Common myeloid progenitor, CD34-positive (primary cell): Measurements from ENCODE around the gene HDAC4.
A peak's percentile ranks its signal among the peaks of the same experiment; 100 is the strongest.

ENCODE experiments used
- CTCF ChIA-PET: fragments of 350-600 bp; sonication (Branson Sonifier 250); formaldehyde crosslinking; loops from one replicate; lab custom pipeline; 2021; ENCODE audit warnings: antibody characterized with exemption; lab: Charles Lee
- POLR2A ChIA-PET: fragments of 350-600 bp; sonication (Branson Sonifier 250); formaldehyde crosslinking; loops from one replicate; lab custom pipeline; 2021; ENCODE audit warnings: antibody characterized with exemption; lab: Charles Lee
- DNase-seq, 3 donors: peaks; one replicate each; pipeline versions ENCODE4 v3.0.0 to v3.0.0-alpha.2; 2013
- H3K27ac ChIP-seq, 2 experiments: 1 replicate in 1 of 2; 2 replicates in 1 of 2; pipeline ENCODE4 v1.7.0; 2013; ENCODE audit warnings: inconsistent platforms in 2 of 2, low read length in 2 of 2, mild to moderate bottlenecking in 2 of 2, low read depth in 1 of 2, moderate library complexity in 1 of 2; ENCODE audit not compliant: severe bottlenecking in 2 of 2, insufficient read depth in 1 of 2, poor library complexity in 1 of 2
- H3K27me3 ChIP-seq, 5 experiments: replicated peaks in 2 of 5; 1 replicate in 3 of 5; 2 replicates in 2 of 5; pipeline versions ENCODE4 v1.6.1 to v1.7.0; 2013; ENCODE audit warnings: low read length in 4 of 5, mild to moderate bottlenecking in 2 of 5, moderate library complexity in 2 of 5, inconsistent platforms in 1 of 5; ENCODE audit not compliant: insufficient read depth in 5 of 5, control insufficient read depth in 4 of 5
- H3K36me3 ChIP-seq, 4 experiments: 1 replicate in 2 of 4; 2 replicates in 2 of 4; pipeline versions ENCODE4 v1.6.1 to v1.7.0; 2013; ENCODE audit warnings: low read length in 3 of 4, control low read depth in 1 of 4, mild to moderate bottlenecking in 1 of 4; ENCODE audit not compliant: control insufficient read depth in 4 of 4, insufficient read depth in 4 of 4
- H3K4me1 ChIP-seq, 4 experiments: 1 replicate in 3 of 4; 2 replicates in 1 of 4; pipeline versions ENCODE4 v1.6.1 to v1.7.1; 2013; ENCODE audit warnings: low read length in 3 of 4, mild to moderate bottlenecking in 3 of 4, control low read depth in 1 of 4, inconsistent platforms in 1 of 4, moderate library complexity in 1 of 4; ENCODE audit not compliant: control insufficient read depth in 4 of 4, insufficient read depth in 4 of 4; ENCODE audit errors: control extremely low read depth in 1 of 4
- H3K4me3 ChIP-seq, 7 experiments: 1 replicate in 4 of 7; 2 replicates in 3 of 7; pipeline versions ENCODE4 v1.5.1 to v1.7.0; 2013; ENCODE audit warnings: mild to moderate bottlenecking in 7 of 7, low read length in 6 of 7, moderate library complexity in 6 of 7, inconsistent platforms in 2 of 7, low read depth in 2 of 7, control low read depth in 1 of 7; ENCODE audit not compliant: insufficient read depth in 4 of 7, control insufficient read depth in 1 of 7; ENCODE audit errors: extremely low read depth in 1 of 7
- H3K9me3 ChIP-seq, 5 experiments: 1 replicate in 4 of 5; 2 replicates in 1 of 5; pipeline versions ENCODE4 v1.6.1 to v1.7.1; 2013; ENCODE audit warnings: low read length in 4 of 5, mild to moderate bottlenecking in 2 of 5, inconsistent platforms in 1 of 5, low read depth in 1 of 5, moderate library complexity in 1 of 5; ENCODE audit not compliant: control insufficient read depth in 4 of 5, insufficient read depth in 2 of 5; ENCODE audit errors: control extremely low read depth in 1 of 5
- WGBS: methylation state at CpG from one replicate; pipeline ENCODE4 v1.1.5; 2013; ENCODE audit not compliant: insufficient coverage; 5-methylcytosine and 5-hydroxymethylcytosine counted together

HDAC4 gene

GRCh38 chr2:239225871-239226561, 174.8 kb downstream of the HDAC4 start:
- peak overlapping the region in 1 of 2 experiments; percentile 19 for H3K27ac ChIP-seq
- no peak for DNase-seq

GRCh38 chr2:239225371-239225851, 175.4 kb downstream of the HDAC4 start:
- H3K4me3 ChIP-seq = peak overlapping the region in 1 of 7 experiments; percentile 2
- H3K4me1 ChIP-seq = peaks cover 23 to 71% (median 56%) of the 10 kb centered on the region in 4 experiments
- peak in 1 of 3 donors; percentile 23 for DNase-seq
- ChIA-PET CTCF (no interaction called here), POLR2A (no interaction called here)
- no peaks in the 10 kb centered on the region for H3K9me3 ChIP-seq
- H3K27ac ChIP-seq = peak overlapping the region in 1 of 2 experiments; percentile 19
- 74% methylated on average over 12 of the region's 13 CpGs for WGBS
- no peaks in the 10 kb centered on the region for H3K27me3 ChIP-seq
- no peaks in the 10 kb centered on the region for H3K36me3 ChIP-seq

More at GRCh38 chr2:239225871-239226561, 174.8 kb downstream of the HDAC4 start:
- no peaks in the 10 kb centered on the region for H3K36me3 ChIP-seq
- peaks cover 21 to 71% (median 57%) of the 10 kb centered on the region in 4 experiments for H3K4me1 ChIP-seq
- ChIA-PET CTCF (no interaction called here), POLR2A (no interaction called here)
- no peaks in the 10 kb centered on the region for H3K27me3 ChIP-seq
- no peaks in the 10 kb centered on the region for H3K9me3 ChIP-seq
- peak overlapping the region in 1 of 7 experiments; percentile 2 for H3K4me3 ChIP-seq
- 86% methylated on average over 3 of the region's 13 CpGs for WGBS

GRCh38 chr2:239224955-239225354, 175.9 kb downstream of the HDAC4 start:
- ChIA-PET POLR2A (no interaction called here), CTCF (no interaction called here)
- Histone ChIP-seq H3K36me3 (no peaks in the 10 kb centered on the region), H3K27ac (peak overlapping the region in 1 of 2 experiments; percentile 19), H3K27me3 (no peaks in the 10 kb centered on the region), H3K4me1 (peaks cover 27 to 72% (median 54%) of the 10 kb centered on the region in 4 experiments), H3K9me3 (no peaks in the 10 kb centered on the region), H3K4me3 (no peak overlapping the region)
- whole genome bisulfite sequencing = no CpG with 5 or more reads among the region's 2 CpGs
- DNase-seq = no peak

GRCh38 chr2:239224199-239224570, 176.6 kb downstream of the HDAC4 start:
- Histone ChIP-seq H3K4me1 (peaks cover 31 to 76% (median 53%) of the 10 kb centered on the region in 4 experiments), H3K27ac (no peak overlapping the region), H3K36me3 (no peaks in the 10 kb centered on the region), H3K9me3 (no peaks in the 10 kb centered on the region), H3K4me3 (no peak overlapping the region), H3K27me3 (no peaks in the 10 kb centered on the region)
- 93% methylated on average over 9 of the region's 13 CpGs for WGBS
- ChIA-PET CTCF (no interaction called here), POLR2A (no interaction called here)
- no peak for DNase-seq

- peak overlapping the region in 3 of 7 experiments; percentile 4 to 46 (median 20) for H3K4me3 ChIP-seq
- POLR2A ChIA-PET = interaction anchor here (0.6 kb wide), 1 partner anchor 253 kb away, joined by 4 read pairs; no protein-coding TSS in a partner anchor
- H3K27me3 ChIP-seq = no peaks in the 10 kb centered on the region
- no peak for DNase-seq
- peak overlapping the region; percentile 62 to 74 for H3K27ac ChIP-seq
- no peaks in the 10 kb centered on the region for H3K9me3 ChIP-seq
- 91% methylated on average over 15 of the region's 24 CpGs for WGBS
- CTCF ChIA-PET = no interaction called here
- H3K36me3 ChIP-seq = no peaks in the 10 kb centered on the region
- peaks cover 31 to 76% (median 53%) of the 10 kb centered on the region in 4 experiments for H3K4me1 ChIP-seq
Measured at GRCh38 chr2:239223310-239224198, 177.3 kb downstream of the HDAC4 start.

- peak overlapping the region in 6 of 7 experiments; percentile 13 to 59 (median 32) for H3K4me3 ChIP-seq
- ChIA-PET POLR2A (interaction anchor here (0.6 kb wide), 1 partner anchor 254 kb away, joined by 4 read pairs; no protein-coding TSS in a partner anchor), CTCF (interaction anchor here (1.4 kb wide), 1 partner anchor 8 kb away, joined by 4 read pairs; no protein-coding TSS in a partner anchor)
- H3K4me1 ChIP-seq = peaks cover 31 to 73% (median 51%) of the 10 kb centered on the region in 4 experiments
- peak overlapping the region; percentile 62 to 74 for H3K27ac ChIP-seq
- H3K27me3 ChIP-seq = no peaks in the 10 kb centered on the region
- no peaks in the 10 kb centered on the region for H3K9me3 ChIP-seq
- H3K36me3 ChIP-seq = no peaks in the 10 kb centered on the region
- WGBS = 28% methylated on average over 4 of the region's 10 CpGs
- peak; percentile 24 to 73 (median 68) for DNase-seq
Measured at GRCh38 chr2:239222706-239223309, 178.0 kb downstream of the HDAC4 start.
